Renal cortical epithelial cell (primary cell): ENCODE results near the gene CHN2. TPM values are rescaled to one million over a fixed set of nuclear protein-coding genes. Genes with fewer than 3 reads are reported as not detected.
A peak's percentile ranks its signal among the peaks of the same experiment; 100 is the strongest.

ENCODE experiments used
- DNase-seq: peaks from one replicate; pipeline ENCODE4 v3.0.0-alpha.2; 2011; ENCODE audit warnings: low read depth
- total RNA-seq: library from RNA; depleted of rRNA; stranded (reverse); fragments of >200 nt; gene quantifications from 2 replicates; pipeline ENCODE4 v1.2.3, GENCODE V29; 2014

Gene CHN2
- total RNA-seq, 1 donor from 2014 or later: 3.5 TPM

DNA sequence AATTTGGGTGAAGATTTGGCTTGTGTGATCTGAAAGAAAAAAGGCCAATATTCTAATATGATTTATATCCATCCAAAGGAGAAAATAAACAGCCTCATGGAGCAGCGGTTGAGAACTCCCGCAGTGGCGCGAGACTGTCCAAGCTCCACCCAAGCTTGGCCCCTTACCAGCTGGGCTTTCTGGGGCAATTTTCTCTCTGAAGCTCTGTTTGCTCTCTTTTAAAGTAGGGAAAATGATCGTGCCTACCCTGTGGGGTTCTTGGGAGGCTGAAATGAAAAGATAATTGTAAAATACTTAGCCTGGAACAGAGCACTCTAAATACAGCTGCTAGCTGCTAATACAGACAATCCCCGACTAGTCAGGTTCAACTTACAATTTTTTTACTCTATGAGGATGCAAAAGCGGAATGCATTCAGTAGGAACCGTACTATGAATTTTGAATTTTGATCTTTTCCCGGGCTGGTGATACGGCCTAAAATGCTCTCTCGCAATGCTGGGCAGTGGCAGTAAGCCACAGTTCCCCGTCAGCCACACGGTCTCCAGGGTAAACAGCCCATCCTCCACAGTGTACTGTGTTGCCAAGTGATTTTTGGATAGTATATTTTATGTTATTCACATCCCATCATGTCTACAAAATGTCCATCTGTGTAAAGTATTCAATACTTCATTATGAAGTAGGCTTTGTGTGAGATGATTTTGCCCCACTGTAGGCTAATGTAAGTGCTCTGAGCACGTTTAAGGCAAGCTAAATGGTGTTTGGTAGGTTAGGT, 137.7 kb downstream of the CHN2 start:
- DNase-seq: no peak

DNA sequence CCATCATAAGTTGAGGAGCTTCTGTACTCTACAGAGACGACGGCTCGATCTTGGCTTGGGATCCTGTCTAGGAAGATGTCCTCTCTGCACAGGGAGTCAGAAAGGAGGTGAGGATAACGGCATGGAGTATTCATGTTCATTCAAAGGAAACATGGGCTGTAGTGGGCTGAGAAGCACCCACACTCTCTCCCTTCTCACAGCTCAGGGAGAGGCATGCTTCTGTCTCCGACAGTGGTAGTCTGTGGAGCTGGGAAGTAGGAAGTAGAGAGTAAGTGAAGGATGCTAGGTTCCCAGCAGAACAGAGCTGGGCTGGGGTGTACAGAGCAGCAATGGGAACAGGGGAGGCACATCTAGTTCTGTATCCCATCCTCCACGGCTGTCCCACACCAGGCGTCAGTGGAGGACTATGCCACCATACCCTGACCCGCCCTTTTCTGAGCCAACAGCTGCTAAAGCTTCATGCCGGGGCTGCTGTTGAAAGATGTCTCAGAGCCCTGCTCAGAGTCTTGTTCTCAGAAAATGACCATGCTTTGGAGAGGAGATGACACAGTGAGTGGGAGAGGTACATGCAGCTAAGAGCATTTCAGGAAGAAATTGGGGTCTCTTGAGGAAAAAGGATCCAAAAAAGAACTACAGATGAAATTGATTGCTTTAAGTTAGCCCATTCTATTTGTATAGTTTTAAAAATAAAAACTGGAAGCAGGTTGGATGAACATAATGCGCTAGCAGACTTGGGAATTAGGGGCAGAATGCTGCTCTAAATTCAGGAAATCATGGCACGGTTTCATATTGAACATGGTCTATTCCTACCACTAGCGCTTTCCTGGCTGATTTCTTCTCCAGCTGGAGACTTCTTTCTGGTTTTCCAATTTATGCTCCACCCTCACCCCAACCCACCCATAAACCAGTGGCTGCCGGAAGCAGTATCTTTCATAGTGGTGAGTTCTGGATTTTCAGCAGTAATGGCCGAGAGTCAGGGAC, 138.6 kb downstream of the CHN2 start:
- no peak for DNase-seq

DNA sequence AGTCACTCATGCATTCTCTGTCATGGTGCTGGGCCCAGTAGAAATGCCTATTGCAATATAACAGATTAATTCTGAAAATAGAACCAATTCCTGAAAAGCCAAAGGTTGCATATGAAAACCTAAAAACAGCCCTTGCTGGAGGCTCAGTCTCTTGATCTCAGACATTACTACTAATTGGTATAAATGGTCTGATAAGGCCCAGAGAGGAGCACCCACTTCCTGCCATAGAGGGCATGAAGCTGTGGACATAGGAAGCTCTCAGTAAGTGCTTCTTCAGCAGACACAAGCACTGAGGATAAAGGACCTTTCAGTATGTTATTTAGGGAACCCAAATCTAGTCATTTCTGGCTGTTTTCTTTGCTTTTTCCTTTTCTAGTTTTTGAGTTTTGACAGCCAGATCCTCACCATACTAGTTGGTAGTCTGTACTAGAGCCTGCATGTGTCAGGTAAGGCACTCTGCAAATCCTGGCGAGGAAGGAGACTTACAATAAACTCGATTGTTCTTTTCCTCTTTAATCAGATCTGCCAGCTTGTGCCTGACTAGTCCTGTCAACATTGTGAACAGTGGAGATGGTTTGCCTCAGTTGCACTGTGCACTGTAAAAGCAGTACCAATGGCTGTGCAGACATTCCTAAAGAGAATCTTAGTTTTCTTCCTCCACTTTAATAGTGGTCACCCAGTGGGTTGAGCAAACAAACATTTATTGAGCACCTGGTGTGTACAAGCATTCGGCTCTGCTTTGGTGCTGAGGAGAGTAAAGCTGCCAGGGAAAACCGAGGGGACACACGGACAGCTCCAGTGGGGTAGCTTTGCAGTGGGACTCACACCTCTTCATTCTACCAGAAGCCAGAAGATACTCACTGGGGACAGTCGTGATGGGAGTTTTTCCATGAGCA, 140.9 kb downstream of the CHN2 start:
- no peak for DNase-seq

DNA sequence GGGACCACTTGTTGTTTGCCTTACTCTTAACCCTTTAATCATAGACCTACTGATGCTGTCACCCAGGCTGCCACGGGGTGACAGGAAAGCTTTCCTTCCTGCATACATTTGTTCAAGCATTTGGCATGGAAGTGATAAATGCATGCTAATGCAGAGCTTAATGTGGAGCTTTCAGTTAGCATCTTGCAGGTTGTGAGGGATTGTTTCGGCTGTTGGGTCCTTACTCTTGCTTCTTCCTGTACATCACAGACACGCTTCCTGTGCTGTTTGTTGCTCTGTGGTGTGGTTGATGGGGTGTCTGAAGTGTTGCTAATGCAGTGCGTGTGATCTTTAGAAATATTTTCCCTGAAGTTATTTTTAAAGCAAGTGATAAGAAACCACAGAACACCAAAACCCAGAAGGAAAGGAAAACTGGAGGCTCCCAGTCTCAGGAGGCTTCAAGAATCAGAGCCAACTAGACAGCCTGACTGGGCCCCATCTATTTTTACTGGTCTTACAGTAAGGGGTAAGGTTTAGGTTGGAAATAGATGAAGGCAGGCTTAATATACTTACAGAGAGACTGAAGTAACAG, 143.1 kb downstream of the CHN2 start:
- no peak for DNase-seq

DNA sequence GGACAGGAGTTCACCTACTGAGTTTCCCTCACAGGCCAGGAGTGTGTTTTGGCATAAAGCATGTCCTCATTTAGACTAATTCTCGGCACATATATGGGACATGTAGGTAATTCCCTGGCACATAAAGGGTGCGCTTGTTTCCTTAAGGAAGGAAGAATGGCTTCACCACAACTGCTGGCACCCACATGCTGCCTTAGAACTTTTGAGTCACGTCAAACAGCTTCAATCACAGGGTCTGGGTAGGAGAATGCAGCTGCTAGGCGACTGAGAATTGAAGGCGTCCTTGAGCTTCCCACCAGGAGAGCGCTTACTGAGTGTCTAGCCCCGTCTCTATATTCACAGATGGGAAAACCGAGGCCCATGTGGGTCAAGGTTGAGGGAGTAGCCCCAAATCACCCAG, 146.1 kb downstream of the CHN2 start:
- DNase-seq: no peak

DNA sequence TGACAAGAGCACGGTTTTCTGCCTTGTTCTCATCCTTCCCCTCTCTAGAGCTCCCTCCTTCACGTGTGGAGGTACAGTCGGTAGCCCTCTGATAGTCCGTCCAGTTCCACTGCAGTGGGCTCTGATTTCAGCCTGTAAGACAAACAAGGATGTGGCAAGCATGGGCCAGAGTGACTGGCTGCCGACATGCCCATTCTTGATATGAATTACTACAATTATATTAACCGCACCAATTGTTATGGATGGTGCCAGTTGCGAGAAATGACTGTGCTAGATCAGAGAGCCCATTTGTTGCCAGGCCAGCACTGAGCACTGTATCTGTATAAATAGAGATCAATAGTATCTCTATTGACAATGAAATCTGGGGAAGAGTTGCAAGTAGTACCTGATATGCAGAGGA, 146.6 kb downstream of the CHN2 start:
- no peak for DNase-seq

DNA sequence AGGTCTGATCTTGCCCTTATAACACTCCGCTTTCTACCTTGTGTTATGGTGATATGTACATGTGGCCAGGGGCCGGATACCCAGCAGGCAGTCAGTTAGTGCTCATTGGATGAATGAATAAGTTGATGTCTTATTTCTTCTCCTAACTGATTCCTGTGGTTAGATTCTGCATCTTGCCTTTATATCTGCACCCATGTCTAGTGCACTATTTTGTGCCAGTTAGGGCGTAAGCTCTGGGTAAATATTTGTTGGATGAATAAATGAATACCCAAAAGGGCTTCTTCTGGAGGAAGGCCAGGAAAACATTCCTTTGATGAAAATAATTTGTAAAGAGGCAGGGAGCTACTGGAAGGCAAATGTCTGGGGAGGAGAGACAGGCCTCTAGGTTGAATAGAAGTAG, 148.2 kb downstream of the CHN2 start:
- peak; percentile 51 for DNase-seq

DNA sequence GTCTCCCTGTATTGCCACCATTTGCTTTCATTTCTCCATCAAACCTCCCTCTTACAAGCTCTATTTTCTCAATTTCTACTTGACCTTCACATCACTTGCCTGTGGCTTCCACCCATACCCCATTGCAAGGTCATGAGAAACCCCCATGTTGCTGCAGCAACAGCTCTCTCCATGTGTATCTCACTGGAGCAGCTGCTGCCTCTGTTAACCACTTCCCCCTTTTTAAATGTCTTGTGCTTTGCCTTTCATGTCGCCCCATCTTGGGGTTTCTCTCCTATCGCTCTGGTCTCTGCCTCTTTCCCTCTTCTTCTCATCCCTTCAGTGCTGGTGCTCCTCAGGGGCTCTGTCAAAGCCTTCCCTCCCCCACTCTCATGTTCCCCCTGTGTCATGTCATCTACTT, 148.8 kb downstream of the CHN2 start:
- DNase-seq: no peak

DNA sequence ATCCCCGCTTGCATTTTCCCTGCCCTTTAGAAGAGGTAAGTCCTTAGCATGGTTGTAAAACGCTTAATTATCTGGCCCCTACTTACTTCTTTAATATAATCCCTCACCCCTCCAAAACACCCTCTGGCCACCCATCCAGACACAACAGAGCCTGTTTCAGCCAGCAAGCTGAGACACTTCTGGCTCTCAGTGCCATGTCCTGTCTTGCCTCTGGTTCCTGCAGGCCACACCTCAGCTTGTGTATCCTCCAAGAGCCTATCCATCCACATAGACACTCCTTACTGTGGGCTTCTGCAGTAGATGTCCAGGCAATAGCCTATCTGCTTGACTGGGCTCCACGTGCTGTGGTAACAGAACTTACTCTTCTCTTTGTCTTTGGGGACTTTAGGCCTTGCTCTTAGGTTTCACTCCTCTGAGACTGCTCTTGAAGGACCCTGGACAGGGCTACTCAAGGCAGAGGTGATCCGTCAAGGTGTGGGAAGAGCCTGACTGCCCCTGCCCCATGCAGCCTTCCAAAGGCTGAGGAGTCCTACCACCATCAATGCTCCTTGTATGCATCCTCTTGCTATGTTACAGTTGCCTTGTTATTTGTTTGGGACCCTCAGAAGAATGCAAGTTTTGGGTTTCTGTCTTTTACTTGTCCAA, 149.9 kb downstream of the CHN2 start:
- no peak for DNase-seq

DNA sequence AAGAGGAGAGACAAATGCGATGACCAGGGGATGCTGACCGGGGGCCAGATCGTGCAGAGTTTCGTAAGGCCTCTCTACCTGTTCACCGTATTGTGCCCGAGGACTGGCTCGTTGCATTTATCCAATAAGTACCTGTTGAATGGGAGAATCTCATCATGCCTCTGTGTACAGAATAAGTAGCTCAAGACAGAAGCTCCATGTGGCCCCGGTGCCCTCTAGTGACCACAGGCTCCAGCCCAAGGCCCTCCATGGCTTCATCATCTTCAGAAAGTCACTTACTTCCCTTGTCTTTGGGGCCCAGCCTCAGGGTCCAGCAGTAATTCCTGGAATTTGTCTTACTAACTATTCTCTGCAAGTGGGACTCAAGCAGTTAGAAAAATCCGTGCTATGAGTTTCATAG, 151.0 kb downstream of the CHN2 start:
- DNase-seq: peak; percentile 40

DNA sequence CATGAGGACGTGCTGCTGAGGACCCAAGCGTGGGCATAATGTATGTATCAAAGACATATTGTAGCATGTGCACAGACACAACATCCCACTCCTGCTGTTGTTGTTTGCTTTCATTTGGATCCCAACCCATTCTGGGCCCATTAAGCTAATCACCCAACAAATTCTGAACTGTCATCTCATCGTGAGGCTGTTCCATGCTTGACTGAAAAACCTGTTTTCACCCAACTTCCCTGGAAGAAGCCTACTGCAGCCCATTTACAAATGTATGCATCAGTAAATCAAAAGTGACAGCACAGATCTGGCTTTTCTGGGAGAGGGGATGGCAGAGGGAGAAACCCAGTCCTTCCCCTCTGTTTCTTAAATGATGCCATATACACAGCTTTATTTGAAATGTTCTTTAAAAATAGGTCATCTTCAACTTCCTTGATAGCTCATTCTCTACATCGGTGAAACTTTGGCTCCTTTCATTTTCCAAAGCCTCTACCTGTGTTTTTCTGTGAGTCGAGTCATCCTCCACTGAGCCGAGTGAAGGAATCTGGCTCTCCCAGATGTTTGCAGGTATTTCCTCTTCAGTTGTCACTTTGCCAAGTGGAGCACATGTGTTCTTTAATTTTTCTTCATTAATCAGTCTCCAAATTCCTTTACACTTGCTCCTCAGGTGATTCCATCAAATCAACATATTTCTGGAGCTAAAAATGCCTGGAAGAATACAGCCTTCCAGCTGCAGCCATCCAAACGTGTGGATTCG, 151.8 kb downstream of the CHN2 start:
- DNase-seq: peak; percentile 65

DNA sequence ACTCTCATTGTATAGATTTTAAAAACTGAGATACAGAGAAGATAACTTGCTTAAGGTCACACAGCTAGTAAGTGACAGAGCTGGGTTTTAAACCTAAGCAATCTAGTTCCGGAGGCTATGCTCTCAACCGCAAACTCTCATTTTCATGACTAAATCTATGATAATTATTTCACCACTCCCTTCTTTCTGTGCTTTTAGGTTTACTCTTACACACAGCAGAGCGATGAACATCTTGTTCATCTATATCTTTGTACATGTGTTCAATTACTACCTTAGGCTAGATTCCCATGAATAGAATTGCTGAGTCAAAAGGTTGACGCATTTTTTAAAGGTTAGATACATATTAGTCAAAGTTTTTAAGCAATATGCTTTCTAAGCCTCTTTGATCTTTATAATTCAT, 154.8 kb downstream of the CHN2 start:
- DNase-seq: peak; percentile 23

DNA sequence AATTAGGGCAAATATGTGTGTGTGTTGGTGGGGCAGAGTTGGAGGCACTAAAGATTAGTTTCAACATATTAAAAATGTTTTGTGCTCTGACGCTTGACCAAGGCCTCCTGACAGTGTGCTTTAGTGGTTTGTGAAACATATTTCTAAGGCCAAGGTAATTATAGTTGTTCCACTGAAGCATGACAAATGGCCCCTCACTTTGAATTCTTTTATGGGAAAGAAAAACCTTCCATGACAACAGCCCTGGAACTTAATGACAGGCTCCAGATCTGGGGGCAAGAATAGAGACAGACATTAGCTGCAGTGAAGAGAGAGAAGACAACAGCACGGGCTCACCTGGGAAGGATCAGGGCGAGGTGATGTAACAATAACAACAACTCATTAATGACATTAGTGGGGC, 155.8 kb downstream of the CHN2 start:
- peak; percentile 87 for DNase-seq

DNA sequence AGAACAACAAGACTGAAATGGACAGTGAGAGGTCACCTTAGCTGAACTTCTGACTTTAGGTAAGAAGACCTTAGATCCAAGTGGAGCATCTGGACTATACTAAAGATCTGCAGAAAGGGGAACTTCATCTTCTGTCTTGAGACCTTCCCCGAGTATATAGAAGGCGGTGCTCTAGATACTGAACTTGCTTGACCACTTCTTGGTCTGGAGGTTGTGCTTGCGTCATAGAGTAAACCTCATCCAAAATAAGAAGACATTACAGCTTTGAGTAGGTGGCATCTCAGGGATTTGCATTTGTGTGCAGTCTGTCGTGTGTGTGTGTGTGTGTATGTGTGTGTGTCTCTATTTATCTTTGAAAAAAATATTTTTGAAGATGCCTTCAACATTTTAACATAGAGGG, 157.5 kb downstream of the CHN2 start:
- no peak for DNase-seq

DNA sequence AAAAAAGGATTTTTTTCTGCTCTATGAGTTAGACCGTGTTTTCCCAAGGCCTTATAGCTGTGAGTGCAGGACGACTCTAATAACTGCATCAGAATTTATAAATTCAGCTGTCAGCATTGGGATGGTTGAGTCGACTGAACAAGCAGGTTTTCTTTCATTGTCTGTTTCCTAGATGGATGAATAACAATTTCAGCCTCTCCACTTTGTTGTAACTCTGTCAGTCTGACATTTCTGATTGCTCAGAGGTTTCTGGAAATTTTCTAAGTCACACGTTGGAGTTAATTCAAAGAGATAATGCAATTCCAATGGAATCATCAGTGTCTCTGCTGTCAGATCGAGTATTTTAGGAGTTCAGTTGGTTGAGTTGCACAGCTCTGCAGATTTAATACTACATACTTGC, 159.2 kb downstream of the CHN2 start:
- DNase-seq: no peak

DNA sequence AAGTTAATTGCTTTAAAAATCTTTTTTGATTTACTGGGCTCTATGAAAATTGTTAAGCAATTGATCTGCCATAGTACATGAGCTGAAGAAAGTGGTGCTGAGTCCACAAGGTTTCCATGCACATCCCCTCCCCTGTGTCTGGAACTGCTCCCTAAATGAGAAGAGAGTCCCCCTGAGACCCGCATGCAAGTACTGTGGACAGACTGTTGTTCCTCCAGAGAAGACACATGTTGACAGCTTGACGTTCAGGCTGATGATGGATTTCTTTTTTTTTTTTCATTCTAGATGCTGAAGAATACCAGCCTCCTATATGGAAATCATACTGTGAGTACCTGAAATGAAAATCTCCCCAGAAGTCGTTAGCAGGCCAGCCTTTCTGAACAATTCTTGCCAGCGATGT, 159.8 kb downstream of the CHN2 start:
- no peak for DNase-seq

DNA sequence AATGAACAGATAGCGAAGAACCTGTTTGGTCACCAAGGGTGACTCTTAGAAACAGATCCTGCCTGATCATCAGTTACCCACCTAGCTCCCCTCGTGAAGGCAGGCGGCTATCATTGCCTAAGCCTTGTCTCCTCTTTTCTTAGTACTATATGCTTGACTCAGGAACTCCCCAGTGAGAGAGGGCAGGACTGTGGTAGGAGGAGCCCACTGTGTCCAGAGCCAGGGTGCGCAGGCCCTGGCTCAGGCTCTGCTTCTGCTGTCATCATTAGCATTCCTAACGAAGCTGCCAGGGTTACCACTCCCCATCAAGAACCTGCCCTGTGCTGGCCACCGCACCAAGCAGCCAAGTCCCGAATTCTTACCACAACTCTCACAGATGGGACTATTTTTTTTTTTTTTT, 160.8 kb downstream of the CHN2 start:
- no peak for DNase-seq

DNA sequence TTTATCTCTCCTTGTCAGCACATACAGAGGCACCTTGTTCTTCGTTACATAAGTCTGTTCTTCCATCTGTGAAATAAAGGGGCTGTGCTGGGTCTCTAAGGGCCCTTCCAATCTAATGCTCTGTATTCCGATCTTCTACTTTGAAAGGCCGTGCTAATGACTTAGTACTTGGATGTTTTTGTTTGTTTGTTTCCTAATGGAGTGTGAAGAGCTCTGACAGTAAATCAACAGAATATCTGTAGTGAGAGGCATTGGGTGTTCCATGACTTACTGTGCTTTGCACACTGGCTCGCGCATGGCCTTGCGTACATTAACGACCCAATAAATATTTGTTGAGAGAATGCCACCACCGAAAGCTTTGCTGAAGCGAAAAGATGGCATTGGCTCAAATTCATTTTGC, 162.1 kb downstream of the CHN2 start:
- no peak for DNase-seq

DNA sequence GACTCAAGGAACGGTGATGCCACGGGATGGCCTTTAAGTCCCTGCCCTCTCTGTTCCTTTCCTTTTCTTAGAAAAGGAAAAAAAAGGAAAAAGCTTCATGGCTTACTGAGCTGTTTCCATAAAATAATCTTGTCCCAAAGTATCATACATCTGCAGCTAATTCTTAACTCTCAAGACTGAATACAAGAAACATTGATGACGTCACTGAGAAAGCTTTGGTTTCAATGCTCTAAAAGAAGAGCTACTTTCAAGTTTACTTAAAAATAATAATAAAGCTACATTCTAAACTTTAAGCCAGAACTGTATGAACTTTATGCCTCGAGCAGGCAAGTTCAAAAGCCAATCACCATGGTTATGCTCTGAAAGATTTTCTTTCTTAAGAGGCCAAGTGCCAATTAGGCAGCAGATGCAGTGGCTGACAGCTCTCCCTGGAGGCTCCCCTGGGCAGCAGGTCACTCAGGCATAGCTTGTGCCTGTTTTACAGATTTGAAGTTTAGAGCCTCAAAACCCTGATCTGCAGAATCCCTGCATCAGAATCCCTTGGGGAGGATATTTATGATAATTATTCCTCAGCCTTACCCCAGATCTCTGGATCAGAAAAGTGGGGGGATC, 165.0 kb downstream of the CHN2 start:
- no peak for DNase-seq
